ENCODE measurements around the gene FBXO28. TPM values are rescaled to one million over a fixed set of nuclear protein-coding genes. Genes with fewer than 3 reads are reported as not detected.

The FBXO28 gene
- total and polyA plus RNA-seq, 10 of the 15 experiments (the other 5 are each of a cell fraction or from before 2014, with no cell fraction given): 4.3 to 23.2 (median 18.4) TPM

DNA sequence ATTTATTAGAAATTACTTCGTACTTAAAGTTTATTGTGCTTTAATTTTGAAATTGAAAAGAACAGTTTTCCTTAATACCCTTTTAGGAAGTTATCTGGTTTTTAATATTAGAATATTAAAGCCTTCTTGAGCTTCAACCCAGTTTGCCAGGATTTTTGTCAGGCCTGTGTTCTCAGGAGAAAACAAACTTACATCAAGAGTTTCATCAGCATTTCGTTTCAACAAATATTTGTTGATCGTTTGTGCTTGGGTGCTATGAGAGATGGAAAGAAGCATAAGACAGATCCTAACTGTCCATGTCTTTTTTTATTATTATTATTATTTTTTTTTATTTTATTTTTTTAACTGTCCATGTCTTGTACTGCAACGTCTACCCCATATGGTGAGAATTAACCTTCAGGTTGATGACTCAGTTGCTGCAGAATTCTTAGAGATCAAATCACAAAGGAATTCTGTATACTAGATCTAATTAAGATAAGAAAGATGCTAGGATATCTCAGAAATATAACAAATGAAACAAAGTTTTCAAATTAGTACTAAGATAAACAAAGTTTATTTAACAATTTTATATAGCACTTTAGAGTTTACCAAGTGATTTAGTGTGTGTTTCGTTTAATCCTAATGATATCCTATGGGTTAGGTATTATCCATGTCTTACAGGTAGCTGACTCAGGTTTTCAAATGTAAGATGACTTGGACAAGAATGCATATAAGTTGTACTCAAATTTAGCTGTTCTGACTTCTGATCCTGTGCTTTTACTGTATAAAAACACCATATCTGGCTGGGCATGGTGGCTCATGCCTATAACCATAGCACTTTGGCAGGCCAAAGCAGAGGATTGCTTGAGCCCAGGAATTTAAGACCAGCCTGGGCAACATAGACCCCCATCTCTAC is 14.3 kb downstream of the FBXO28 start:
- Histone ChIP-seq H3K36me3 (ENCODE audit: control insufficient read depth in 2 of 2, insufficient read depth in 2 of 2, low read length in 1 of 2) (peaks cover 0 to 9% of the 10 kb centered on the region in 2 experiments; a peak in 3 of 4 replicates), H3K4me3 (no peak overlapping the region), H3K4me1 (ENCODE audit: control insufficient read depth, insufficient read depth, low read length) (no peaks in the 10 kb centered on the region), H3K9me3 (replicated peaks; ENCODE audit: control insufficient read depth, insufficient read depth, low read length) (peaks cover 2% of the 10 kb centered on the region; the same call in 2 of the 3 replicates), H3K4me2 (ENCODE audit: control insufficient read depth, insufficient read depth) (no peak overlapping the region), H4K20me1 (ENCODE audit: control insufficient read depth, insufficient read depth) (no peaks in the 10 kb centered on the region), H3K9ac (ENCODE audit: control insufficient read depth, insufficient read depth, low read length) (no peak overlapping the region), H3K79me2 (ENCODE audit: control insufficient read depth, insufficient read depth, low read length) (peaks cover 2% of the 10 kb centered on the region; the same call in 1 of the 2 replicates), H3K27ac (ENCODE audit: control insufficient read depth, insufficient read depth) (no peak overlapping the region), H2AFZ (ENCODE audit: control insufficient read depth, low read depth, low read length) (no peak overlapping the region), H3K27me3 (replicated peaks in 1 of 2; ENCODE audit: control insufficient read depth in 2 of 2, insufficient read depth in 2 of 2, low read length in 1 of 2) (no peaks in the 10 kb centered on the region)
- ChIA-PET CTCF (interaction anchor here (0.9 to 1.0 kb wide), 2 partner anchors 12 to 206 kb away, joined by 3 read pairs; no protein-coding TSS in a partner anchor), POLR2A (interaction anchor here (0.7 kb wide), 1 partner anchor 1438 kb away, joined by 6 read pairs; no protein-coding TSS in a partner anchor), SMC1A (ENCODE audit: uncharacterized antibody, unreplicated experiment) (interaction anchor here (1.3 to 1.4 kb wide), 3 partner anchors 10 to 206 kb away, joined by 3 to 4 read pairs (median 3); no protein-coding TSS in a partner anchor), RAD21 (ENCODE audit: unreplicated experiment) (interaction anchor here (1.0 kb wide), 1 partner anchor 205 kb away, joined by 3 read pairs; no protein-coding TSS in a partner anchor)
- TF ChIP-seq ZNF274 (IDR thresholded peaks at IDR 0.05; ENCODE audit: insufficient read depth, insufficient read length): no peak
- TF ChIP-seq RCOR1 (conservative IDR thresholded peaks at IDR 0.05; ENCODE audit: low read depth, low read length): no peak
- WGBS (ENCODE audit: insufficient coverage, insufficient replicate concordance, low lambda C conversion rate, missing lambda C conversion rate): 93% methylated on average over 5 of the region's 5 CpGs
- no peak for DNase-seq (ENCODE audit: low read depth, low spot score)
- in situ Hi-C loops (cut with MboI): no loop called here
- no peak for FAIRE-seq
- intact Hi-C loops (cut with micrococcal nuclease; ENCODE audit: unreplicated experiment): no loop called here
- BruUV-seq (replicated peaks): no TSS peak
- ATAC-seq: no peak

DNA sequence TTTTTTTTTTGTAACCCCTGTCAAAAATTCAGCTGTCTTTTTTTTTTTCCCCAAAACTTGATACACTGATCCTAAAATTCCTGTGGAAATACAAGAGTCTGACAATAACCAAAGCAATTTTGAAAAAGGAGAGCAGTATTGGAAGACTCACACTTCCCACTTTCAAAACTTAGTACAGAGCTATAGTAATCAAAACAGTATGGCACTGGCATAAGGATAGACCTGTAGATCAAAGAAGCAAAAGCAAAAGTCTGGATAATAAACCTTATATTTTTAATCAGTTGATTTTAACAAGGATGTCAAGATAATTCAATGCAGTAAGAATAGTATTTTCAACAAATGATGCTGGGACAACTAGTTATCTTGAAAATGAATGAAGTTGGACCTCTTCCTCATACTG is 17.3 kb downstream of the FBXO28 start:
- in situ Hi-C loops (cut with MboI) (no loop called here), intact Hi-C loops (cut with micrococcal nuclease; ENCODE audit: unreplicated experiment) (no loop called here)
- Histone ChIP-seq H3K27me3 (replicated peaks in 1 of 2; ENCODE audit: control insufficient read depth in 2 of 2, insufficient read depth in 2 of 2, low read length in 1 of 2) (no peaks in the 10 kb centered on the region), H3K9ac (ENCODE audit: control insufficient read depth, insufficient read depth, low read length) (no peak overlapping the region), H3K9me3 (replicated peaks; ENCODE audit: control insufficient read depth, insufficient read depth, low read length) (peaks cover 2% of the 10 kb centered on the region; the same call in 2 of the 3 replicates), H3K36me3 (ENCODE audit: control insufficient read depth in 2 of 2, insufficient read depth in 2 of 2, low read length in 1 of 2) (peaks cover 0 to 9% of the 10 kb centered on the region in 2 experiments; a peak in 3 of 4 replicates), H4K20me1 (ENCODE audit: control insufficient read depth, insufficient read depth) (no peaks in the 10 kb centered on the region), H3K4me2 (ENCODE audit: control insufficient read depth, insufficient read depth) (no peak overlapping the region), H2AFZ (ENCODE audit: control insufficient read depth, low read depth, low read length) (no peak overlapping the region), H3K4me3 (no peak overlapping the region), H3K4me1 (ENCODE audit: control insufficient read depth, insufficient read depth, low read length) (no peaks in the 10 kb centered on the region), H3K27ac (ENCODE audit: control insufficient read depth, insufficient read depth) (no peak overlapping the region), H3K79me2 (ENCODE audit: control insufficient read depth, insufficient read depth, low read length) (no peaks in the 10 kb centered on the region)
- ChIA-PET SMC1A (ENCODE audit: uncharacterized antibody, unreplicated experiment) (no interaction called here), RAD21 (ENCODE audit: unreplicated experiment) (no interaction called here), POLR2A (no interaction called here), CTCF (interaction anchor here (0.6 to 1.0 kb wide), 2 partner anchors 15 to 434 kb away, joined by 3 to 5 read pairs; no protein-coding TSS in a partner anchor)
- BruUV-seq (replicated peaks): no TSS peak
- FAIRE-seq (no peak), DNase-seq (ENCODE audit: low read depth, low spot score) (no peak), ATAC-seq (no peak)
- TF ChIP-seq RAD51 (IDR thresholded peaks at IDR 0.05) (no peak), ZZZ3 (IDR thresholded peaks at IDR 0.05; ENCODE audit: control insufficient read depth, insufficient read length, low read depth) (no peak), MTA2 (IDR thresholded peaks at IDR 0.05; ENCODE audit: low read depth) (no peak), TARDBP (IDR thresholded peaks at IDR 0.05; ENCODE audit: borderline replicate concordance) (no peak), ASH2L (IDR thresholded peaks at IDR 0.05; ENCODE audit: borderline replicate concordance, low read depth) (no peak), SREBF1 (IDR thresholded peaks at IDR 0.05; ENCODE audit: low read length) (no peak), MTA3 (IDR thresholded peaks at IDR 0.05; ENCODE audit: borderline replicate concordance, low read length) (no peak)
- TF ChIP-seq, protein P1, sequence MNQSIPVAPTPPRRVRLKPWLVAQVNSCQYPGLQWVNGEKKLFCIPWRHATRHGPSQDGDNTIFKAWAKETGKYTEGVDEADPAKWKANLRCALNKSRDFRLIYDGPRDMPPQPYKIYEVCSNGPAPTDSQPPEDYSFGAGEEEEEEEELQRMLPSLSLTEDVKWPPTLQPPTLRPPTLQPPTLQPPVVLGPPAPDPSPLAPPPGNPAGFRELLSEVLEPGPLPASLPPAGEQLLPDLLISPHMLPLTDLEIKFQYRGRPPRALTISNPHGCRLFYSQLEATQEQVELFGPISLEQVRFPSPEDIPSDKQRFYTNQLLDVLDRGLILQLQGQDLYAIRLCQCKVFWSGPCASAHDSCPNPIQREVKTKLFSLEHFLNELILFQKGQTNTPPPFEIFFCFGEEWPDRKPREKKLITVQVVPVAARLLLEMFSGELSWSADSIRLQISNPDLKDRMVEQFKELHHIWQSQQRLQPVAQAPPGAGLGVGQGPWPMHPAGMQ (IDR thresholded peaks at IDR 0.05; ENCODE audit: borderline replicate concordance): no peak
- TF ChIP-seq, protein P2, sequence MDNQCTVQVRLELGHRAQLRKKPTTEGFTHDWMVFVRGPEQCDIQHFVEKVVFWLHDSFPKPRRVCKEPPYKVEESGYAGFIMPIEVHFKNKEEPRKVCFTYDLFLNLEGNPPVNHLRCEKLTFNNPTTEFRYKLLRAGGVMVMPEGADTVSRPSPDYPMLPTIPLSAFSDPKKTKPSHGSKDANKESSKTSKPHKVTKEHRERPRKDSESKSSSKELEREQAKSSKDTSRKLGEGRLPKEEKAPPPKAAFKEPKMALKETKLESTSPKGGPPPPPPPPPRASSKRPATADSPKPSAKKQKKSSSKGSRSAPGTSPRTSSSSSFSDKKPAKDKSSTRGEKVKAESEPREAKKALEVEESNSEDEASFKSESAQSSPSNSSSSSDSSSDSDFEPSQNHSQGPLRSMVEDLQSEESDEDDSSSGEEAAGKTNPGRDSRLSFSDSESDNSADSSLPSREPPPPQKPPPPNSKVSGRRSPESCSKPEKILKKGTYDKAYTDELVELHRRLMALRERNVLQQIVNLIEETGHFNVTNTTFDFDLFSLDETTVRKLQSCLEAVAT (IDR thresholded peaks at IDR 0.05): no peak
- TF ChIP-seq, protein P3, sequence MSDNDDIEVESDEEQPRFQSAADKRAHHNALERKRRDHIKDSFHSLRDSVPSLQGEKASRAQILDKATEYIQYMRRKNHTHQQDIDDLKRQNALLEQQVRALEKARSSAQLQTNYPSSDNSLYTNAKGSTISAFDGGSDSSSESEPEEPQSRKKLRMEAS (IDR thresholded peaks at IDR 0.05; ENCODE audit: low read depth, low read length): no peak
